PC-3 (cell line): ENCODE measurements around the gene ATP1A4. TPM values are rescaled to one million over a fixed set of nuclear protein-coding genes. Genes with fewer than 3 reads are reported as not detected.

ENCODE experiments used
- ATAC-seq: fragments of 200-7000 bp; cut with Tn5 transposase; 2 replicates; pipeline ENCODE4 v1.9.1; 2020; ENCODE audit warnings: mild to moderate bottlenecking, moderate library complexity
- BruUV-seq: library from RNA; stranded (reverse); fragments of 400-500 nt; replicated peaks from 2 replicates; lab custom pipeline; 2021; lab: Mats Ljungman, UMichigan
- CTCF ChIA-PET: fragments of 300-600 bp; sonication (Branson Sonifier 250); formaldehyde crosslinking; loops from one replicate; lab custom pipeline; 2022; ENCODE audit warnings: antibody characterized with exemption; lab: Charles Lee
- POLR2A ChIA-PET: fragments of 300-600 bp; sonication (Branson Sonifier 250); formaldehyde crosslinking; loops from one replicate; lab custom pipeline; 2022; ENCODE audit warnings: antibody characterized with exemption; ENCODE audit not compliant: unreplicated experiment; lab: Charles Lee
- DNase-seq: peaks from one replicate; pipeline ENCODE4 v3.0.0-alpha.2; 2015
- H2AFZ ChIP-seq: fragments of 300-600 bp; sonication (generic); 2 replicates; pipeline ENCODE4 v1.6.0; 2016; ENCODE audit warnings: antibody characterized with exemption, low read length
- H3F3A ChIP-seq: fragments of 300-600 bp; sonication (generic); one replicate; pipeline ENCODE4 v1.6.0; 2017; ENCODE audit warnings: antibody characterized with exemption, low read length, control low read depth, mild to moderate bottlenecking; ENCODE audit not compliant: unreplicated experiment
- H3K27ac ChIP-seq: fragments of 300-600 bp; sonication (generic); 2 replicates; pipeline ENCODE4 v1.5.1; 2016; ENCODE audit warnings: mild to moderate bottlenecking, low read length
- H3K27me3 ChIP-seq: fragments of 300-600 bp; sonication (generic); 2 replicates; pipeline ENCODE4 v1.6.1; 2016; ENCODE audit warnings: low read length, mixed read lengths
- H3K36me3 ChIP-seq: fragments of 300-600 bp; sonication (generic); 2 replicates; pipeline ENCODE4 v1.6.1; 2016; ENCODE audit warnings: low read depth, mixed run types, low read length, mixed read lengths
- H3K4me1 ChIP-seq: fragments of 300-600 bp; sonication (generic); 2 replicates; pipeline ENCODE4 v1.5.1; 2016; ENCODE audit warnings: low read length; ENCODE audit not compliant: insufficient read depth
- H3K4me2 ChIP-seq: fragments of 300-600 bp; sonication (generic); 2 replicates; pipeline ENCODE4 v1.6.0; 2016; ENCODE audit warnings: low read length
- H3K4me3 ChIP-seq: fragments of 300-600 bp; sonication (generic); 2 replicates; pipeline ENCODE4 v1.5.1; 2016; ENCODE audit warnings: mild to moderate bottlenecking, low read length, mixed read lengths
- H3K79me2 ChIP-seq: fragments of 300-600 bp; sonication (generic); 2 replicates; pipeline ENCODE4 v1.6.1; 2017; ENCODE audit warnings: low read length, mixed read lengths
- H3K9ac ChIP-seq: fragments of 300-600 bp; sonication (generic); 2 replicates; pipeline ENCODE4 v1.6.0; 2016; ENCODE audit warnings: mild to moderate bottlenecking, low read length
- H3K9me2 ChIP-seq: fragments of 300-600 bp; sonication (generic); replicated peaks from 2 replicates; pipeline ENCODE4 v1.6.1; 2016; ENCODE audit warnings: mixed run types, low read length, mixed read lengths
- H3K9me3 ChIP-seq: fragments of 300-600 bp; sonication (generic); 2 replicates; pipeline ENCODE4 v1.6.1; 2016; ENCODE audit warnings: low read length, mixed read lengths
- H4K20me1 ChIP-seq: fragments of 300-600 bp; sonication (generic); 2 replicates; pipeline ENCODE4 v1.6.1; 2016; ENCODE audit warnings: low read length, mixed read lengths
- EZH2 ChIP-seq: fragments of 300-600 bp; sonication (generic); IDR thresholded peaks from one replicate; pipeline ENCODE4 v1.6.1; 2017; ENCODE audit warnings: antibody characterized with exemption, mild to moderate bottlenecking, low read length; ENCODE audit not compliant: unreplicated experiment
- EZH2phosphoT487 ChIP-seq: fragments of 300-600 bp; sonication (generic); IDR thresholded peaks from 2 replicates; pipeline ENCODE4 v1.6.1; 2018; ENCODE audit warnings: mild to moderate bottlenecking, antibody characterized with exemption, low read length, borderline replicate concordance
- intact Hi-C: fragments of 100-400 bp; cut with micrococcal nuclease; formaldehyde crosslinking; loops from 2 replicates; pipeline ENCODE4 v1.9.0; 2023
- total RNA-seq: library from RNA; depleted of rRNA; stranded (reverse); fragments of >200 nt; gene quantifications from 2 replicates; pipeline ENCODE4 v1.2.3, GENCODE V29; 2014
- TF ChIP-seq, protein P1 (sequence below): fragments of 300-600 bp; sonication (generic); conservative IDR thresholded peaks from 2 replicates; pipeline ENCODE4 v1.5.1; 2017; ENCODE audit warnings: antibody characterized with exemption, low read depth, mild to moderate bottlenecking, low read length

Gene ATP1A4
- total RNA-seq, 1 experiment from 2014 or later = 0.04 TPM

DNA sequence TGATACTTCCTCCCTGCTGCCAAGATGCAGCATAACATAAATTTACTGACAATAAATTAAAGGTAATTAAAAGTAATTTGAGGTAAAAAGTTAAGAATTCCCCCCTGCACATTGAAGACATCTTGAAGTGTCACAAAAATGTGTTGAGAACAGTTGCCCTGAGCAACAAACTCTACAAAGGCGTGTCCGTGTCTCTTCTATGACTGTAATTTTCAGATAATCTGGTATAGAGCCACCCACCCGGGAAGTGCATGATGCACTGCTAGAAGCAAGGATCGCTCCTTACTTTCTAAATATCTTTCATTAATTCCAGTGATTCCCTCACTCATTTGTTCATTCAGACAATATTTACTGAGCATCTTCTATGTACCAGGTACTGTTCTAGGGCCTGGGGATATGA is 27.9 kb downstream of the ATP1A4 start:
- ChIA-PET POLR2A (no interaction called here), CTCF (no interaction called here)
- no peaks in the 10 kb centered on the region for H3K27me3 ChIP-seq
- H3K9me2 ChIP-seq = no peaks in the 10 kb centered on the region
- BruUV-seq = no TSS peak
- intact Hi-C loops = no loop called here
- H3K9me3 ChIP-seq = no peaks in the 10 kb centered on the region
- no peak overlapping the region for H3K4me2 ChIP-seq
- no peaks in the 10 kb centered on the region for H4K20me1 ChIP-seq
- ATAC-seq (no peak), DNase-seq (no peak)
- no peaks in the 10 kb centered on the region for H3K36me3 ChIP-seq
- H3K4me1 ChIP-seq = no peaks in the 10 kb centered on the region
- TF ChIP-seq, protein P1, sequence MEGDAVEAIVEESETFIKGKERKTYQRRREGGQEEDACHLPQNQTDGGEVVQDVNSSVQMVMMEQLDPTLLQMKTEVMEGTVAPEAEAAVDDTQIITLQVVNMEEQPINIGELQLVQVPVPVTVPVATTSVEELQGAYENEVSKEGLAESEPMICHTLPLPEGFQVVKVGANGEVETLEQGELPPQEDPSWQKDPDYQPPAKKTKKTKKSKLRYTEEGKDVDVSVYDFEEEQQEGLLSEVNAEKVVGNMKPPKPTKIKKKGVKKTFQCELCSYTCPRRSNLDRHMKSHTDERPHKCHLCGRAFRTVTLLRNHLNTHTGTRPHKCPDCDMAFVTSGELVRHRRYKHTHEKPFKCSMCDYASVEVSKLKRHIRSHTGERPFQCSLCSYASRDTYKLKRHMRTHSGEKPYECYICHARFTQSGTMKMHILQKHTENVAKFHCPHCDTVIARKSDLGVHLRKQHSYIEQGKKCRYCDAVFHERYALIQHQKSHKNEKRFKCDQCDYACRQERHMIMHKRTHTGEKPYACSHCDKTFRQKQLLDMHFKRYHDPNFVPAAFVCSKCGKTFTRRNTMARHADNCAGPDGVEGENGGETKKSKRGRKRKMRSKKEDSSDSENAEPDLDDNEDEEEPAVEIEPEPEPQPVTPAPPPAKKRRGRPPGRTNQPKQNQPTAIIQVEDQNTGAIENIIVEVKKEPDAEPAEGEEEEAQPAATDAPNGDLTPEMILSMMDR = no peak
- TF ChIP-seq EZH2phosphoT487 (no peak), EZH2 (no peak)
- no peaks in the 10 kb centered on the region for H3K79me2 ChIP-seq
- no peaks in the 10 kb centered on the region for H3F3A ChIP-seq
- H3K9ac ChIP-seq = no peak overlapping the region
- H2AFZ ChIP-seq = no peak overlapping the region
- H3K4me3 ChIP-seq = no peak overlapping the region
- H3K27ac ChIP-seq = no peak overlapping the region

DNA sequence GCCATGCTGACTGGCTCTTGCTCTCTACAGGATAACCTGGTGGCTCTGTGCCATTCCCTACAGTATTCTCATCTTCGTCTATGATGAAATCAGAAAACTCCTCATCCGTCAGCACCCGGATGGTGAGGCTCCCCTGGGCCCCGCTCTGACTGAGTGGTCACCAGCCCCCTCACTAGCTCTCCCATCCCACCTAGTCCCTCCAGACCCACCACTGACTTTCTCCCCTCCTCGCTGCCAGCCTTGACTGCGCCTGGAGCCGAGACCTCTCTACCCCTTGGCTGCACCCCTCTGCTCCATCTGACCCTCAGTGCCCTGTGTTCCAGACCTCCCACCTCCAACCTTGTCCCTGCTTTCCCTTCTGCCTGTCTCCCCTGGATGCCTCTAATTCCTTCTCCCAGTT is 34.8 kb downstream of the ATP1A4 start:
- POLR2A ChIA-PET = no interaction called here
- Histone ChIP-seq H3K79me2 (no peaks in the 10 kb centered on the region), H3K4me2 (no peak overlapping the region), H3K27me3 (no peaks in the 10 kb centered on the region), H4K20me1 (no peaks in the 10 kb centered on the region), H3K4me1 (no peaks in the 10 kb centered on the region), H3K4me3 (no peak overlapping the region), H3K9me2 (no peaks in the 10 kb centered on the region), H3K9ac (no peak overlapping the region), H3K9me3 (no peaks in the 10 kb centered on the region), H3K27ac (no peak overlapping the region), H3F3A (no peaks in the 10 kb centered on the region), H3K36me3 (no peaks in the 10 kb centered on the region), H2AFZ (no peak overlapping the region)
- intact Hi-C loops = no loop called here
- ATAC-seq (no peak), DNase-seq (no peak)
- CTCF ChIA-PET = no interaction called here
- TF ChIP-seq EZH2 (no peak), EZH2phosphoT487 (no peak)
- TF ChIP-seq, protein P1 = no peak
- no TSS peak for BruUV-seq

DNA sequence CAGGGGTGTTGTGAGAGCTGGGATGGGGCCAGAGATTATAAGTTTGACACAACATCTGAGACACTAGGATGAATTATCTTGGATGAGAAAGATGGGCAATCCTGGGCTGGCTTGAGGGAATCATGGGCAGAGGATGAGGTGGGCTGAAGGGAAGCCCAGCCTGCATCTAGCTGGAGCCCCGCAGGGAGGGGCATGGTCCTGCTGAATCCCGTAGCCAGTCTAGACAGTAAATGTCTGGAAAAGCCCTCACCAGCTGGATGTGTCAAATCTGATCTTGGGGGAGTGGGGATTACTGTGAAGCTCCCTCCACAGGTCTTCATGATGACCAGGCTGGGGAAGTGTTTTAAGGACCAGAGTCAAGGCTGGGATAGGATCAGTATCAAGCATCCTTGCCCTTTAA is 35.3 kb downstream of the ATP1A4 start:
- no peaks in the 10 kb centered on the region for H3K9me3 ChIP-seq
- no peaks in the 10 kb centered on the region for H3K36me3 ChIP-seq
- ChIA-PET POLR2A (interaction anchor here (0.7 kb wide), 1 partner anchor 401 kb away, joined by 3 read pairs; no protein-coding TSS in a partner anchor), CTCF (no interaction called here)
- no peaks in the 10 kb centered on the region for H3F3A ChIP-seq
- ATAC-seq (no peak), DNase-seq (no peak)
- no peak for TF ChIP-seq EZH2phosphoT487
- TF ChIP-seq, protein P1 = no peak
- no peak for TF ChIP-seq EZH2
- no peak overlapping the region for H3K9ac ChIP-seq
- H4K20me1 ChIP-seq = no peaks in the 10 kb centered on the region
- intact Hi-C loops = no loop called here
- no peaks in the 10 kb centered on the region for H3K27me3 ChIP-seq
- no peak overlapping the region for H3K4me3 ChIP-seq
- no peak overlapping the region for H3K27ac ChIP-seq
- H3K9me2 ChIP-seq = no peaks in the 10 kb centered on the region
- H3K4me2 ChIP-seq = no peak overlapping the region
- no peaks in the 10 kb centered on the region for H3K79me2 ChIP-seq
- no peaks in the 10 kb centered on the region for H3K4me1 ChIP-seq
- BruUV-seq = no TSS peak
- no peak overlapping the region for H2AFZ ChIP-seq
